HG03439 (cell line): ENCODE measurements around the gene MAGEB4.
"Not testable (repeated sequence)": the region's sequence is repeated elsewhere in the genome, so short reads cannot be mapped to it uniquely, and the experiment has no call there.

Experiments used
- ATAC-seq: cut with Tn5 transposase; IDR thresholded peaks from one replicate; pipeline ENCODE4 v1.9.1; 2021; ENCODE audit warnings: mild to moderate bottlenecking, moderate library complexity; ENCODE audit not compliant: unreplicated experiment

MAGEB4 gene

DNA sequence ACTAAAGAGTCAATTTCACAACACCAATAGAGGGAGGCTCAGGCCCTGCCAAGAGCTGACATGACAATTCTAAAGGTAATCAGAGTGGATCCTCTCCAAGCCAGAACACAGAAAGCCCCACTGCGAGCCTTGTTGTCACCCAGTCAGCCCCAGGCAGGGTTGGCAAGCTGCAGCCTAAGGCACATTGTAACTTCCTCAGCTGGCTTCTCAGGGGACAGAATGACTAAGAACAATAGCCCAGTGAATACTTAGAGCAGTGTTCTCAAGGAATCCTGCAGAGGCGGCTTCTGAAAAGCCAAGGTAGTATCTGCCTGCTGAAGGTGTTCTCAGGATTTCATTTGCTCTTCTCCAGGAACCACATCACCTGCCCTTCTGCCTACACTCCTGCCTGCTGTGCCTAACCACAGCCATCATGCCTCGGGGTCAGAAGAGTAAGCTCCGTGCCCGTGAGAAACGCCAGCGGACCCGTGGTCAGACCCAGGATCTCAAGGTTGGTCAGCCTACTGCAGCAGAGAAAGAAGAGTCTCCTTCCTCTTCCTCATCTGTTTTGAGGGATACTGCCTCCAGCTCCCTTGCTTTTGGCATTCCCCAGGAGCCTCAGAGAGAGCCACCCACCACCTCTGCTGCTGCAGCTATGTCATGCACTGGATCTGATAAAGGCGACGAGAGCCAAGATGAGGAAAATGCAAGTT lies at the start of gene MAGEB4:
Gene MAGEB4 (plus strand): TSS at position 277 of the 692 bp plus-strand sequence. CDS start 136 bp downstream, at position 413.
- no peak for ATAC-seq

DNA sequence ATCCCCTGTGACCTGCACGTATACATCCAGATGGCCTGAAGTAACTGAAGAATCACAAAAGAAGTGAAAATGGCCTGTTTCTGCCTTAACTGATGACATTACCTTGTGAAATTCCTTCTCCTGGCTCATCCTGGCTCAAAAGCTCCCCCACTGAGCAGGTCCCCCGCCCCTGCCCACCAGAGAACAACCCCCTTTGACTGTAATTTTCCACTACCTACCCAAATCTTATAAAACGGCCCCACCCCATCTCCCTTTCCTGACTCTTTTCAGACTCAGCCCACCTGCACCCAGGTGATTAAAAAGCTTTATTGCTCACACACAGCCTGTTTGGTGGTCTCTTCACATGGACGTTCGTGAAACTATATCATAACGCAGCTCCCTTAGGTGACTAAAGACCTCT lies 47.9 kb upstream of the MAGEB4 start:
- not testable (repeated sequence) for ATAC-seq

DNA sequence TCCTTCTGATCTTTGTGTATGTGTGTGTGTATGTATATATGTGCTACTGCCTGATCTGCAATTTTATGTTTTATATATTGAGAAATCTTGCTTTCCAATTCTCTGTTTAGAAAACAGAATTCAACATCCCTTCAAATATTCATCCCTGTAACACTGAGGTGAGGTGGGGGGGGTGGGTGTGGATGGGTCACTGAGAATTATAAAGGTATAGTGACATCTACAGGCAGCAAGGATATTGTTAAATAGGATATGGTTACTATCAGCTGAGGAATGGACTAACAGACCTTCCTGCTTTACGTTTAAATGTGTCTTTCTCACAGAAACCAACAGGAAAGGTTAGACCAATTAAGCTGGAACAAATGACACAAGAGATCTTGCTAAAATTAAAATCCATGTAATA lies 45.5 kb upstream of the MAGEB4 start:
- ATAC-seq, result no peak

DNA sequence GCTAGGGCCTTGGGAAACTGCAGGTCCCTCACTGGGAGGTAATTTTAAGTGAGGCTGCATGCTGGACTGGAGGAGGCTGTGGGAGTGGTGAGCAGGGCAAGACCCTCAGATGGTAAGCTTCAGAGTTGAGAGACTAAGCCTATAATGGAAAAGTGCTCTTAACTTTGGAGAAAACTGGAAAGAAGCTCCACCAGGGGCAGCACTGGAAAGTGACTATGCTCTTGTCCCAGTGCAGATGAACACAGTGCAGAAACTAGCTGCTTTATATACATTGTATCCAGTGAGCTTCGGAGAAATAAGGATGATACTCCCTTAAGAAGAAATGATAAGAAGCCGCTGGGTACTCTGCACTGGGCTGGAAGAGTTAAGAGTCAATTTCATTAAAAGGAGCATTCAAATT lies 29.6 kb upstream of the MAGEB4 start:
- ATAC-seq, result no peak

GRCh38 chrX:30215357-30215843 lies 26.4 kb upstream of the MAGEB4 start, which contains the start of gene MAGEB2:
Gene MAGEB2, plus strand, starts transcription at chrX:30215563. Its CDS starts 3,018 bp downstream, at chrX:30218581.
- no peak for ATAC-seq

GRCh38 chrX:30217465-30217864 lies 24.3 kb upstream of the MAGEB4 start:
- no peak for ATAC-seq

GRCh38 chrX:30219372-30219771 lies 22.4 kb upstream of the MAGEB4 start:
- no peak for ATAC-seq

- ATAC-seq, result no peak
Observed at GRCh38 chrX:30220661-30221060, 21.1 kb upstream of the MAGEB4 start.

DNA sequence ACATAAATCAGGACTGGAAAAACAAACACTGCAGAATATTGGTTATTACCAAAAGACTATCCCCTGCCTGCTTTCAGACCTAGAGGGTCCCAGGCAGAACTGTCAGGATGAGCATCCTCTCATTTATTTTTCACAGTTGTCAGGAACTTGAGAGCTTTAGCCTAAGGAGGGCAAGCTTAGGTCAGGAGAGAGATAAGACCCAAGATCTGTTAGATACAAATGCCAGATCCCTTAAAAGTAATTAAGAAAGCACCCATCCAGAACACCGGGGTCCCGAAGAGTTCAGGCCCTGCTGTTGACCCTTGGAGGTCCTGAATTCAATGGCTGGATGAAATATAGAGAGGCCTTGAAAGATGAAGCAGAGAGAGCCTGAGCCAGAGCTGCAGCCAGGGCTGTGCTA lies 17.3 kb upstream of the MAGEB4 start:
- ATAC-seq, result no peak

GRCh38 chrX:30228526-30228925 lies 13.3 kb upstream of the MAGEB4 start:
- no peak for ATAC-seq

- ATAC-seq, result no peak
Observed at GRCh38 chrX:30230395-30230794, 11.4 kb upstream of the MAGEB4 start, which contains the start of gene MAGEB3. Gene MAGEB3, plus strand, starts transcription at chrX:30230657. Its CDS starts 5,268 bp downstream, at chrX:30235925.

DNA sequence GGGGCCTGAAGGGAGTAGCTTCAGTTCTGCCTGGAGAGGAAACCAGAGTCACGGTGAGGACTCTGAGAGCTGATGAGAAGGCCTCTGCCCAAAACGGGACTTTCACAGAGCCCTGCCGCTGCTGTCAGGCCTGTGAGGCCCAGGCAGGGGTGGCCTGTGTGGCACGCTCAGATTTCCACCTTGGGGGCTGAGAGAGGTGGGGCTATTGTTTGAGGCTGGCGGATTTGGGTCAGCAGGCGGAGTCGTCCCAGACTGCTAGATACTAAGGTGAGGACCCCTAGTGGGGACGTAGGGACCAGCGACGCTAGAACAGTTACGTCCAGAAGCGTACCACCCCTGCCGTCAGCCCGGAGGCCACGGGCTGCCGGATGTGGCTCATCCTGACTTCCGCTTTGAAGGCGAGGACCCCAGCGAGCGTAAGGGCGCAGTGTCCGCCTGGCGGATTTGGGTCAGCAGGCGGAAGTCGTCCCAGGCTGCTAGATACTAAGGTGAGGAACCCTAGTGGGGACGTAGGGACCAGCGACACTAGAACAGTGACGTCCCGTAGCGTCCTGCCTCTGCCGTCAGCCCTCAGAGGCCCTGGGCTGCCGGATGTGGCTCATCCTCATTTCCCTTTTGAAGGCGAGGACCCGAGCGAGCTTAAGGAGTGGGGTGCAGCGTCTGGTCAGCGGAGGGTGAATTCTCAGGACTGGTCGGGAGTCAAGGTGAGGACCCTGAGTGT lies 5.1 kb downstream of the MAGEB4 start, which contains the start of gene MAGEB1:
Gene MAGEB1 (plus strand): TSS at position 378 of the 721 bp plus-strand sequence. CDS start 3,348 bp downstream, outside the sequence.
- ATAC-seq, result no peak

DNA sequence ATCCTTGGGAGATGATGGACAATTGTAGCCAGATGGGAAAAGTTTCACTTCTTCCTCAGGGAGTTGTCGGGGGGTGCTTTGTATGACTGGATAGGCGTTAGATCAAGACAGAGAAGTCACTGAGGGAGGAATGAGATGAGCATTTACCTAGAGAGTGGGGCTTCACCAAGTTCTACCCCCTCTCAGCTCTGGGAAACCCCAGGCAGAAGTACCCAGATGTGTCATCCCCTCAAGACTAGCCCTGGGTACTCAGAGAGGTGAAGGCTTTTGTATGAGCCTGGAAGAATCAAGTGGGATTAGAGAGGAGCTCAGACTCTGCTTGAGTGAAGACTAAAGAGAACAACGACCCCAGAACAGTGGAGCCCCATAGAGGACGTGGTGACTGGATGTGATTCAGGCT lies 7.1 kb downstream of the MAGEB4 start:
- ATAC-seq, result peak; percentile 71

- ATAC-seq, result no peak
Observed at GRCh38 chrX:30253257-30253656, 11.5 kb downstream of the MAGEB4 start.

- ATAC-seq, result no peak
Observed at GRCh38 chrX:30259927-30260326, 18.1 kb downstream of the MAGEB4 start.

DNA sequence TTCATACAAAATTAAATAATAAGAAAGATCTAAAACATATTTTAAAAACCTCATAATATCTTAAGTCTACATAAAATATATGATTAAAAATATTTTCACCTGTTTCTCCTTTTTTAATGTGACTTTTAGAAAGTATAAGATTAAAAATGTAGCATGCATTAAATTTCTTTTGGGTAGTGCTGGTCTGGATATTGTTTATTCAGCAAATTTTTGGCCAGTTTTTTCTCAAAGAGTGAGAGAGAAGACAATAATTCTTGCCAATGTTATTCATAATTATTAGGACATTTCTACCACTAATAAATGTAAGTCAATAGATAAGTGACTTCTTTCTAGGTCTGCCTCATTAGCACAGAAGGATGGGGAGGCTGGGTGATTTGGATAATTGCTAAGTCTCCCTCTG lies 19.2 kb downstream of the MAGEB4 start:
- ATAC-seq, result no peak

- no peak for ATAC-seq
Observed at GRCh38 chrX:30262763-30263162, 21.0 kb downstream of the MAGEB4 start.

- no peak for ATAC-seq
Observed at GRCh38 chrX:30270639-30271038, 28.8 kb downstream of the MAGEB4 start.

DNA sequence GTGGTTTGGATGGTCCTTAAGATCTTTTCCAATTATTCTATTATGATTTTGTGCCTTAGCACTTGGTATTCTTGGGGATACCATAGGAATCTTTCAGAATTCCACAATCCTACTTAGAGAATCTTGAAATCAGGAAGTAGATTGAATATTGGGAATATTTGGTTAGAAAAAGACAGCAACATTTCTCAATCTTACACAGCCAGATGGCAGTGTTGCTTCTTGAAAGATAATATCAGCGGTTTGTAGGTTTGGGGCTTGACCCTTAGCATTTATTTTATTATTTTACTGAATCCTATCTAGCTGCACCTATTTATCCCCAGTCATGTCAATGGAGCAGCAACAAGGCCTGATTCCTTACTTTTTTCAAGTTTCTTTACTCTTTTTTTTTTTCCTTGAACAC lies 33.7 kb downstream of the MAGEB4 start:
- no peak for ATAC-seq

- ATAC-seq, result no peak
Observed at GRCh38 chrX:30278365-30278764, 36.6 kb downstream of the MAGEB4 start.

GRCh38 chrX:30280428-30280827 lies 38.6 kb downstream of the MAGEB4 start:
- no peak for ATAC-seq

- no peak for ATAC-seq
Observed at GRCh38 chrX:30282527-30282926, 40.7 kb downstream of the MAGEB4 start.
